PC-3 (cell line): ENCODE data around the gene CEP97. TPM values are rescaled to one million over a fixed set of nuclear protein-coding genes. Genes with fewer than 3 reads are reported as not detected.
A peak's percentile ranks its signal among the peaks of the same experiment; 100 is the strongest.

Experiments
- ATAC-seq: fragments of 200-7000 bp; cut with Tn5 transposase; 2 replicates; pipeline ENCODE4 v1.9.1; 2020; ENCODE audit warnings: mild to moderate bottlenecking, moderate library complexity
- BruUV-seq: library from RNA; stranded (reverse); fragments of 400-500 nt; replicated peaks from 2 replicates; lab custom pipeline; 2021; lab: Mats Ljungman, UMichigan
- CTCF ChIA-PET: fragments of 300-600 bp; sonication (Branson Sonifier 250); formaldehyde crosslinking; loops from one replicate; lab custom pipeline; 2022; ENCODE audit warnings: antibody characterized with exemption; lab: Charles Lee
- POLR2A ChIA-PET: fragments of 300-600 bp; sonication (Branson Sonifier 250); formaldehyde crosslinking; loops from one replicate; lab custom pipeline; 2022; ENCODE audit warnings: antibody characterized with exemption; ENCODE audit not compliant: unreplicated experiment; lab: Charles Lee
- DNase-seq: peaks from one replicate; pipeline ENCODE4 v3.0.0-alpha.2; 2015
- H2AFZ ChIP-seq: fragments of 300-600 bp; sonication (generic); 2 replicates; pipeline ENCODE4 v1.6.0; 2016; ENCODE audit warnings: antibody characterized with exemption, low read length
- H3F3A ChIP-seq: fragments of 300-600 bp; sonication (generic); one replicate; pipeline ENCODE4 v1.6.0; 2017; ENCODE audit warnings: antibody characterized with exemption, low read length, control low read depth, mild to moderate bottlenecking; ENCODE audit not compliant: unreplicated experiment
- H3K27ac ChIP-seq: fragments of 300-600 bp; sonication (generic); 2 replicates; pipeline ENCODE4 v1.5.1; 2016; ENCODE audit warnings: mild to moderate bottlenecking, low read length
- H3K27me3 ChIP-seq: fragments of 300-600 bp; sonication (generic); 2 replicates; pipeline ENCODE4 v1.6.1; 2016; ENCODE audit warnings: low read length, mixed read lengths
- H3K36me3 ChIP-seq: fragments of 300-600 bp; sonication (generic); 2 replicates; pipeline ENCODE4 v1.6.1; 2016; ENCODE audit warnings: low read depth, mixed run types, low read length, mixed read lengths
- H3K4me1 ChIP-seq: fragments of 300-600 bp; sonication (generic); 2 replicates; pipeline ENCODE4 v1.5.1; 2016; ENCODE audit warnings: low read length; ENCODE audit not compliant: insufficient read depth
- H3K4me2 ChIP-seq: fragments of 300-600 bp; sonication (generic); 2 replicates; pipeline ENCODE4 v1.6.0; 2016; ENCODE audit warnings: low read length
- H3K4me3 ChIP-seq: fragments of 300-600 bp; sonication (generic); 2 replicates; pipeline ENCODE4 v1.5.1; 2016; ENCODE audit warnings: mild to moderate bottlenecking, low read length, mixed read lengths
- H3K79me2 ChIP-seq: fragments of 300-600 bp; sonication (generic); 2 replicates; pipeline ENCODE4 v1.6.1; 2017; ENCODE audit warnings: low read length, mixed read lengths
- H3K9ac ChIP-seq: fragments of 300-600 bp; sonication (generic); 2 replicates; pipeline ENCODE4 v1.6.0; 2016; ENCODE audit warnings: mild to moderate bottlenecking, low read length
- H3K9me2 ChIP-seq: fragments of 300-600 bp; sonication (generic); replicated peaks from 2 replicates; pipeline ENCODE4 v1.6.1; 2016; ENCODE audit warnings: mixed run types, low read length, mixed read lengths
- H3K9me3 ChIP-seq: fragments of 300-600 bp; sonication (generic); 2 replicates; pipeline ENCODE4 v1.6.1; 2016; ENCODE audit warnings: low read length, mixed read lengths
- H4K20me1 ChIP-seq: fragments of 300-600 bp; sonication (generic); 2 replicates; pipeline ENCODE4 v1.6.1; 2016; ENCODE audit warnings: low read length, mixed read lengths
- CTCF ChIP-seq: fragments of 300-600 bp; sonication (generic); conservative IDR thresholded peaks from 2 replicates; pipeline ENCODE4 v1.5.1; 2017; ENCODE audit warnings: antibody characterized with exemption, low read depth, mild to moderate bottlenecking, low read length
- EZH2 ChIP-seq: fragments of 300-600 bp; sonication (generic); IDR thresholded peaks from one replicate; pipeline ENCODE4 v1.6.1; 2017; ENCODE audit warnings: antibody characterized with exemption, mild to moderate bottlenecking, low read length; ENCODE audit not compliant: unreplicated experiment
- EZH2phosphoT487 ChIP-seq: fragments of 300-600 bp; sonication (generic); IDR thresholded peaks from 2 replicates; pipeline ENCODE4 v1.6.1; 2018; ENCODE audit warnings: mild to moderate bottlenecking, antibody characterized with exemption, low read length, borderline replicate concordance
- intact Hi-C: fragments of 100-400 bp; cut with micrococcal nuclease; formaldehyde crosslinking; loops from 2 replicates; pipeline ENCODE4 v1.9.0; 2023
- total RNA-seq: library from RNA; depleted of rRNA; stranded (reverse); fragments of >200 nt; gene quantifications from 2 replicates; pipeline ENCODE4 v1.2.3, GENCODE V29; 2014

CEP97 gene
- total RNA-seq, 1 experiment from 2014 or later = 12.1 TPM

GRCh38 chr3:101779047-101779821 lies 54.8 kb downstream of the CEP97 start, which contains the start of gene NXPE3:
NXPE3 (plus strand) TSS chr3:101779211; CDS start chr3:101785597, 6,386 bp downstream.
- Histone ChIP-seq H3K36me3 (peaks cover 7% of the 10 kb centered on the region), H3K4me2 (peak within 1 kb of the TSS; percentile 94), H2AFZ (peak within 1 kb of the TSS; percentile 91), H4K20me1 (no peaks in the 10 kb centered on the region), H3K27ac (no peak within 1 kb of the TSS), H3F3A (no peaks in the 10 kb centered on the region), H3K9ac (peak within 1 kb of the TSS; percentile 58), H3K4me3 (peak within 1 kb of the TSS; percentile 81), H3K9me2 (no peaks in the 10 kb centered on the region), H3K4me1 (peaks cover 23% of the 10 kb centered on the region), H3K27me3 (no peaks in the 10 kb centered on the region), H3K9me3 (no peaks in the 10 kb centered on the region), H3K79me2 (peaks cover 28% of the 10 kb centered on the region)
- intact Hi-C loops = no loop called here
- BruUV-seq = no TSS peak
- ChIA-PET CTCF (interaction anchor here (0.5 to 0.6 kb wide), 2 partner anchors 40 to 446 kb away, joined by 3 to 6 read pairs; no protein-coding TSS in a partner anchor), POLR2A (interaction anchor here (0.6 kb wide), 2 partner anchors 31 to 701 kb away, joined by 3 to 14 read pairs; no protein-coding TSS in a partner anchor)
- no peak for TF ChIP-seq EZH2
- TF ChIP-seq EZH2phosphoT487 = no peak
- TF ChIP-seq CTCF = no peak
- DNase-seq (peak; percentile 85), ATAC-seq (peak; percentile 91)

GRCh38 chr3:101779822-101780381 lies 55.5 kb downstream of the CEP97 start:
- H3K36me3 ChIP-seq = peaks cover 7% of the 10 kb centered on the region
- no peaks in the 10 kb centered on the region for H3K27me3 ChIP-seq
- peak overlapping the region; percentile 58 for H3K9ac ChIP-seq
- no peaks in the 10 kb centered on the region for H4K20me1 ChIP-seq
- intact Hi-C loops = no loop called here
- H3K79me2 ChIP-seq = peaks cover 28% of the 10 kb centered on the region
- H3K4me2 ChIP-seq = peak overlapping the region; percentile 94
- no peak overlapping the region for H3K27ac ChIP-seq
- H3K4me3 ChIP-seq = peak overlapping the region; percentile 81
- H3F3A ChIP-seq = no peaks in the 10 kb centered on the region
- POLR2A ChIA-PET = interaction anchor here (0.6 kb wide), 1 partner anchor 32 kb away, joined by 14 read pairs; no protein-coding TSS in a partner anchor
- ATAC-seq (no peak), DNase-seq (no peak)
- peaks cover 23% of the 10 kb centered on the region for H3K4me1 ChIP-seq
- BruUV-seq = TSS peak; percentile 59
- CTCF ChIA-PET = no interaction called here
- H2AFZ ChIP-seq = peak overlapping the region; percentile 91
- H3K9me2 ChIP-seq = no peaks in the 10 kb centered on the region
- no peaks in the 10 kb centered on the region for H3K9me3 ChIP-seq
- no peak for TF ChIP-seq EZH2
- TF ChIP-seq EZH2phosphoT487 = no peak
- no peak for TF ChIP-seq CTCF
